GM18907 (cell line): ENCODE results near the gene RAD18.

Experiments
- ATAC-seq: cut with Tn5 transposase; IDR thresholded peaks from one replicate; pipeline ENCODE4 v1.9.1; 2021; ENCODE audit warnings: mild to moderate bottlenecking, moderate library complexity; ENCODE audit not compliant: unreplicated experiment

Gene RAD18

DNA sequence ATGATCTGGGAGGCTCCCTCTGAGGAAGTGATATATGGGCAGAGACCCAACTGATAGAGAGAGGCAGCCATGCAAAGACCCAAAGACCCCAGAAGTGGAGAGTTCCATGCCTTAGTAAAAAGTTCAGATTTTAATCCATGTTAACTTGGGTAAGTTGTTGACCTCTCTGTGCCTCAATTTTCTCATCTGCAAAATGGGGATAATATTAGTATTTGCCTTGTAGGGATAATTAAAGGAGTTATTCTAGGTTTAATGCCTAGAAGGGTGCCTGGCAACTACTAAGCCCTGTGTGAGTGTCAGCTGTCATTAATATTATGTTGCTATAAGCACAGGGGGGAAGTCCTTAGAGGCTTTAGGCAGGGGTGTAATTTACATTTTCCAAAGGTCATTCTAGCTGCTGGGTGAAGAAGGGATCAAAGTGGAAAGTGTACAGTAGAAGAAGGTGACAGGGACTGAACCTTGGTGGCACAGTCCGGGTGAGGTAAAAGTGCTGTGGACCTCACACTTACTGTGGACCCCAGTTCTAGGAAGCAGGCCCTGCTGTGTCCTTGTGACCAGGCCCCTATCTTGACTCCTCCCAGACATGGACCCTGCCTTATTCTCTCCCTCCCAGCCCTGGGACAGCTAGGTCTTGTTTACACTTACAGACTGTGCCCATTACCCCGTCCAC, 3.0 kb upstream of the RAD18 start:
- no peak for ATAC-seq

DNA sequence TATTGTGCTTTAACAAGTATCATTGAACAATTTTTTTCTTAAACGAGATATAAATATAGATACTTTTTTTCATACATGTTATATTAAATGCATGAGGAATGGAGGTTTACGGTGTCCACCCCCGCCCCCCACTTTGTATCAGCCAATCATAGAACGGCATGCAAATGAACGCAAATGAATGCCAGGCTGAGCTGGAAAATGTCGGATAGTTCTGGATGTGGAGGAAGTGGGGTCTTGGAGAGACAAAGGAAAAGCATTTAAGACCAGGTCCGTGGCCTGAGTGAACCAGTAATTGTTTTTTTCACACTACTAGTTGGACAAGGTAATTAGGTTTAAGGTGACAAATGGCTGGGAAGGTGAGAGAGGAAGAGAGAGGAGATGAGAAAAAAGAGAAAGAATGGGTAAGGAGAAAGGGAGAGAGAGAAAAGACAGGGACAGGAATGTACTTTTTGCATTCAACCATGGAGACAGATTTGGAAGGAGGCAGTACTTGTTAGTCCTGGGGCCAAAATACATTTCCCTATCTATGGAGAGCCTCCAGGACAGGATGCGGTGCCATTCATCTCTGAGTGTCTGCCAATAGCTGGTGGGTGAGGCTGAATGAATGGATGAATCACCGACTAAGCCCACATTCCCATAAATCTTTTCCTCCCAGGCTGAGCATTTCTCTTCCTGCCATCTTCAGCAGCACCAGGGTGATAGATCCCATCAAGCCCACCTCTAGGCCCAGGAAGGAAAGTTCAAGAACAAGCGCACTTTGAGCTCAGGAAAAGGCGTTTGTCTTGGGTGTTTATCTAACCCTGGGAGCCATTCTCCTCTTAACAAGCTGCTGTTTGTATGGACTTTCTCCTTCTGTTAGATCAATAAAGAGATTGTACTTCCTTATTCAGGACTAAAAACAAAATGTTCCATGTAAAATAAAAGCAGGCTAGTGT, 1.4 kb upstream of the RAD18 start:
- ATAC-seq = no peak

DNA sequence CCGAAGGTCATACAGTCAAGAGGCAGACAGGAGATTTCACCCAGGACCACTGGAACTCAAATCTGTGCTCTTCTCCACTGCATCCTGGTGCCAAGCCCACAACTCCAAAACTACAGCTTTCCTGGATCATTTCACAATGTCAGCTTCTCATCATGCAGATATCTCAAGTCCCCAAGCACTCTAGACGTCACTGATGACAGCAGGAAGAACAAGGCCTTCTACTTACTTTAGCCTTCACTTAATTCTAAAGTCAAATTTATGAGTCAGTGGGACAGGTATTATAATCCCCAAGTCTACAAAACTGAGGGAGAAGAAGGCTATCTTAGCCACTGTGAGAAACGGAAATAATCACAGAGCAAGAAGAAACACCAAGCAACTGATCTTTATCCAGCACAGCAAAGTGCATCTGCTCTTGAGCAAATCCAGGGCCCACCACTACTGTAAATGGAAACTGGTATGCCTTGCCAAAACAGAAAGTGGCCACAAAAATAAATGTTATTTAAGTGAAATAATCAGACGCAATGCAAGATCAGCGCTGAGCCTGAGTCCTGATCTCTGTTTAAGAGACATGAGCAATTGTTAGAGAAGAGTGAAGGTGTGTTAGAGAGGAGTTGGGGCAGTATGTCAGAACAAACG, 928 bp downstream of the RAD18 start:
- ATAC-seq = peak; percentile 11

DNA sequence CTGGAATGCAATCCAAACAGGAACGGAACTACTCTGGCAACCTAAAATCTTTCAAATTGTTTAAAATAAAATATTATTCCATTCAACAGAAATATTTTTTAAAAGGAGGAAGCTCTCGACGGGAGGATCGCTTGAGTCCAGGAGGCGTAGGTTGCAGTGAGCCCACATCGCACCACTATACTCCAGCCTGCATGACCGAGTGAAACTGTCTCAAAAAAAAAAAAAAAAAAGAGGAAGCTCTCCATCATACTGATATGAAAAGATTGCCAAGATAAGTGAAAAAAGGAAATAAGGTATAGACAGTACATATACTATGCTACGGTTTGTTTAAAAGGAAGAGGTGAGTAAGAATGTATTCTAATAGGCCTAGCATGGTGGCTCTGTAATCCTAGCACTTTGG, 3.6 kb downstream of the RAD18 start:
- ATAC-seq = no peak

GRCh38 chr3:8954938-8955763, 8.1 kb downstream of the RAD18 start:
- ATAC-seq = peak; percentile 82

GRCh38 chr3:8953313-8953712, 10.0 kb downstream of the RAD18 start:
- ATAC-seq = no peak

DNA sequence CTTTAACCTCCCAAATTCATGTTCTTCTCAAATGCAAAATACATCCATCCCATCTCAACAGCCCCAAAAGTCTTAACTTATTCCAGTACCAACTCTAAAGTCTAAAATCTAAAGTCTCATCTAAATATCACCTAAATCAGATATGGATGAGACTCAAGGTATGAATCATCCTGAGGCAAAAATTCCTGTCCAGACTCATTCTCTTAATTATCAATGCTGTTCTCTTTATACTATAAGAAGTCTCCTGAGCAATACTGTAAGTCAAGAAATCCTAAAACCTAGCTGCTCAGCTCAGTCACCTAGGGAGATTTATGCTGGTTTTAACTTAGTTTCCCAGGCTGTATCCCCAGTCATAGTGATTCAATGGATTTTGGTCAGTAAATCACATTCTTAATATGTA, 11.1 kb downstream of the RAD18 start:
- no peak for ATAC-seq

GRCh38 chr3:8945890-8946600, 17.2 kb downstream of the RAD18 start:
- no peak for ATAC-seq

- ATAC-seq = no peak
Observed at GRCh38 chr3:8942746-8943488, 20.4 kb downstream of the RAD18 start.

GRCh38 chr3:8942115-8942514, 21.2 kb downstream of the RAD18 start:
- ATAC-seq = no peak

DNA sequence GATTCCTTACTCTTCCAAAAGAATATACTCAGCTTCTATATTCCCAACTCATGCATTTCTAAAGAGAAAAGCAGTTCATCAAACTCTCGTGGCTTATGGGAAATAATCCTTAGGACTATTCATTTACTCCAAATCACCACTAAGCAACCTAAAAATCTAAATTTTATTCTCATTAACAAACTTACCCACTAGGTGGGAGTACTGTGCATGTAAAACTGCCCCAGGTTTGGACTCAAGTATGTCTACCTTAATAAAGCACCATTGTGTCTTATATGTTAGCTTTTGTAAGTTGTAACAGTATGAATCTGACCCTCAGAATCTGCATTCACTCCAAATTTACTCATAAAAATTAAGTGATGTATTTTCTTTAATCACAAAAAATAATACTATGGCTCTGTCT, 25.3 kb downstream of the RAD18 start:
- ATAC-seq = no peak

DNA sequence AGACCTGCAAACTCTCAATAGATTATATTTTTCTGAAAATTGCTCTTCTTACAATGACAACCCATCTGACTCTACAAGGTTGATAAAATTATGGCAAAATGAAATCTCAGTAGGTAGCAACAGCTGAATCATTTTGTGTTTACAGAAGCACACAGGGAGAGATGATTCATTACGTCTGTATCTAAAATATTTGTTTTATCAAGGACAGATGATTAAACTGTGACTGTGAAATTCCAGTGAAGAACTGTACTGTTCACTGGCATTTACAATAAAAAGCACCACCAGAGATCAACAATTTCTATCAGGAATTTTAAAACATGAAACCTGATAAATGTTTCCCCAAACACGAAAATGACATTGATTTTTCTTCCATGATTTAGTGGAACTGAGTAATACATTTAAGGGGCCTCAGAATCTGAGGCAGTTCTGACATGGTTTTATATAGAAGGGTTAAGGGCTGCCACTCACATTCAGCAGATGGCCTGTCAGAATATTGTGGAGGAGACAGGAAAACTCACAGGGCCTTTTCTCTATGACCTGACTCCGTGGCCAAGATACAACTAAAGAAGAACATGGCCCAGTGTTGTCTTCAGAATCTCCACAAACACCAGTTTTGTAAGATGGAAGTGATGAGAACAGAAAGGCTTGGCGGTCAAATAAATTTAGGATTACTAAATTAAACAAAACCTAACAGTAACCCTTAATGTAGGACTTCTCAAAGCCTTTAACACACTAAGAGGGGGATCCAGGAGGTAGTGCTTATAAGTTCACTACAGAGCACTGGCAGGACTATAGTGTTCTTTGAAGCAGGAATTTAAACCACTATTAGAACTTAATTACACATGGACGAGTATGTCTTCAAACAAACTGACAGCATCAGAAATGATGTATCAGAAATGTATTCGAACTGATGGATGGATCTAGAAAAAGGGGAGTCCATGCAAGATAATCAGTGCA, 25.9 kb downstream of the RAD18 start:
- no peak for ATAC-seq

GRCh38 chr3:8932507-8932906, 30.8 kb downstream of the RAD18 start:
- ATAC-seq = no peak

- no peak for ATAC-seq
Observed at GRCh38 chr3:8931342-8931741, 31.9 kb downstream of the RAD18 start.

- no peak for ATAC-seq
Observed at GRCh38 chr3:8929860-8930259, 33.4 kb downstream of the RAD18 start.

- no peak for ATAC-seq
Observed at GRCh38 chr3:8914491-8914890, 48.8 kb downstream of the RAD18 start.

GRCh38 chr3:8911781-8912180, 51.5 kb downstream of the RAD18 start:
- no peak for ATAC-seq

DNA sequence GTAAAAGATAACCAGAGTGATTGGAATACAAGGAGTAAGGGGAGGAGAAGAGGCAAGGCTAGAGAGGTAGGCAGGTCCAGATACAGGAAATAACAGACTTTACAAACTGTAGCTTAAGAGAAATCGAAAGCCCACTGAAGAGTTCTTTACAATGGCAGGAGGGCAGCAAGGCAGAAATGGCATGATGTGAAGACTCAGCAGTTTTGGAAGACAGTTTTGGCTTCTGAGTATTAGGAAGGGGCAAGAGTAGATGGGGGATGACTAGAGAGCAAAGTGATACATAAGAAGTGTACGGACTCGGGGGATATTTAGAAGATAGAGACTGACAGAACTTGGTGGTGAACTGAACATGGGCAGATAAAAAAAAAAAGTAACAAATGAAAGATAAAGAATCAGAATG, 54.1 kb downstream of the RAD18 start:
- no peak for ATAC-seq
